B cell (primary cell): Measurements from ENCODE around the gene BLOC1S3.

Experiments
- EZH2 ChIP-seq: IDR thresholded peaks from 2 replicates; pipeline ENCODE4 v1.6.1; 2012; ENCODE audit warnings: borderline replicate concordance, low read depth, mild to moderate bottlenecking, moderate library complexity, low read length; ENCODE audit not compliant: insufficient read depth, poor library complexity, severe bottlenecking
- TF ChIP-seq, protein P1 (sequence below): fragments of 200-600 bp; IDR thresholded peaks from one replicate; pipeline ENCODE4 v1.8.0; 2022; ENCODE audit warnings: antibody characterized with exemption, mild to moderate bottlenecking

DNA sequence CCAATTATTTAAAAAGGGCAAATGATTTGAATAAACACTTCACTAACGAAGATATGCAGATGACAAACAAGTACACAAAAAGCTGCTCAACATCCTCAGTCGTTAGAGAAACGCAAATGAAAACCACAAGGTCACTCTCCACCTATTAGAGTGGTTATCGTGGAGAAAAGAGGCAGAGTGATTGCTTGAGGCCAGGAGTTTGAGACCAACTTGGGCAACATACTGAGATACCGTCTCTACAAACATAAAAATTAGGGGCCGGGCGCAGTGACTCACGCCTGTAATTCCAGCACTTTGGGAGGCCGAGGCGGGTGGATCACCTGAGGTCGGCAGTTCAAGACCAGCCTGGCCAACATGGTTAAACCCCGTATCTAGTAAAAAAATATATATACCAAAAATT is 27.2 kb downstream of the BLOC1S3 start:
- TF ChIP-seq, protein P1, sequence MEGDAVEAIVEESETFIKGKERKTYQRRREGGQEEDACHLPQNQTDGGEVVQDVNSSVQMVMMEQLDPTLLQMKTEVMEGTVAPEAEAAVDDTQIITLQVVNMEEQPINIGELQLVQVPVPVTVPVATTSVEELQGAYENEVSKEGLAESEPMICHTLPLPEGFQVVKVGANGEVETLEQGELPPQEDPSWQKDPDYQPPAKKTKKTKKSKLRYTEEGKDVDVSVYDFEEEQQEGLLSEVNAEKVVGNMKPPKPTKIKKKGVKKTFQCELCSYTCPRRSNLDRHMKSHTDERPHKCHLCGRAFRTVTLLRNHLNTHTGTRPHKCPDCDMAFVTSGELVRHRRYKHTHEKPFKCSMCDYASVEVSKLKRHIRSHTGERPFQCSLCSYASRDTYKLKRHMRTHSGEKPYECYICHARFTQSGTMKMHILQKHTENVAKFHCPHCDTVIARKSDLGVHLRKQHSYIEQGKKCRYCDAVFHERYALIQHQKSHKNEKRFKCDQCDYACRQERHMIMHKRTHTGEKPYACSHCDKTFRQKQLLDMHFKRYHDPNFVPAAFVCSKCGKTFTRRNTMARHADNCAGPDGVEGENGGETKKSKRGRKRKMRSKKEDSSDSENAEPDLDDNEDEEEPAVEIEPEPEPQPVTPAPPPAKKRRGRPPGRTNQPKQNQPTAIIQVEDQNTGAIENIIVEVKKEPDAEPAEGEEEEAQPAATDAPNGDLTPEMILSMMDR = no peak
- TF ChIP-seq EZH2 = no peak
